Upper lobe of left lung (tissue), 4 donors: ENCODE results near the gene CLEC3A.

Experiments used
- POLR2A ChIP-seq, 4 donors: fragments of 450-650 bp; IDR thresholded peaks; one replicate each; pipeline ENCODE4 v1.5.1; 2016 to 2017; ENCODE audit warnings: antibody characterized with exemption in 4 of 4, mild to moderate bottlenecking in 2 of 4
- TF ChIP-seq, protein P1 (sequence below), 6 experiments: fragments of 450-650 bp in 4 of 6; fragments of 200-600 bp in 2 of 6; sonication (generic) in 2 of 6; IDR thresholded peaks; one replicate each; pipeline ENCODE4 v1.5.1; 2016 to 2019; ENCODE audit warnings: antibody characterized with exemption in 6 of 6

GRCh38 chr16:78060809-78061208 is 38.5 kb downstream of the CLEC3A start:
- TF ChIP-seq, protein P1, sequence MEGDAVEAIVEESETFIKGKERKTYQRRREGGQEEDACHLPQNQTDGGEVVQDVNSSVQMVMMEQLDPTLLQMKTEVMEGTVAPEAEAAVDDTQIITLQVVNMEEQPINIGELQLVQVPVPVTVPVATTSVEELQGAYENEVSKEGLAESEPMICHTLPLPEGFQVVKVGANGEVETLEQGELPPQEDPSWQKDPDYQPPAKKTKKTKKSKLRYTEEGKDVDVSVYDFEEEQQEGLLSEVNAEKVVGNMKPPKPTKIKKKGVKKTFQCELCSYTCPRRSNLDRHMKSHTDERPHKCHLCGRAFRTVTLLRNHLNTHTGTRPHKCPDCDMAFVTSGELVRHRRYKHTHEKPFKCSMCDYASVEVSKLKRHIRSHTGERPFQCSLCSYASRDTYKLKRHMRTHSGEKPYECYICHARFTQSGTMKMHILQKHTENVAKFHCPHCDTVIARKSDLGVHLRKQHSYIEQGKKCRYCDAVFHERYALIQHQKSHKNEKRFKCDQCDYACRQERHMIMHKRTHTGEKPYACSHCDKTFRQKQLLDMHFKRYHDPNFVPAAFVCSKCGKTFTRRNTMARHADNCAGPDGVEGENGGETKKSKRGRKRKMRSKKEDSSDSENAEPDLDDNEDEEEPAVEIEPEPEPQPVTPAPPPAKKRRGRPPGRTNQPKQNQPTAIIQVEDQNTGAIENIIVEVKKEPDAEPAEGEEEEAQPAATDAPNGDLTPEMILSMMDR (IDR thresholded peaks at IDR 0.05): no peak
- no peak for TF ChIP-seq POLR2A (IDR thresholded peaks at IDR 0.05)
